ENCODE measurements around the gene FITM1. TPM values are rescaled to one million over a fixed set of nuclear protein-coding genes. Genes with fewer than 3 reads are reported as not detected.

The FITM1 gene
- polyA plus RNA-seq, 1 donor from 2014 or later = 0.88 TPM

GRCh38 chr14:24162093-24162492 lies 31.6 kb downstream of the FITM1 start (continued):
- no peak for TF ChIP-seq TAF1 (IDR thresholded peaks at IDR 0.05; ENCODE audit: low read depth)

- TF ChIP-seq RAD21 (conservative IDR thresholded peaks at IDR 0.05) (no peak), REST (IDR thresholded peaks at IDR 0.05; ENCODE audit: borderline replicate concordance) (no peak), EZH2 (IDR thresholded peaks at IDR 0.05; ENCODE audit: borderline replicate concordance, insufficient read depth, low read length, poor library complexity, severe bottlenecking) (no peak), TAF1 (IDR thresholded peaks at IDR 0.05; ENCODE audit: low read depth) (no peak), SMC3 (conservative IDR thresholded peaks at IDR 0.05; ENCODE audit: poor library complexity) (no peak), EP300 (conservative IDR thresholded peaks at IDR 0.05; ENCODE audit: poor library complexity, severe bottlenecking) (no peak), POLR2AphosphoS5 (IDR thresholded peaks at IDR 0.05) (no peak), MXI1 (conservative IDR thresholded peaks at IDR 0.05; ENCODE audit: poor library complexity, severe bottlenecking) (no peak), CTCF (IDR thresholded peaks at IDR 0.05; ENCODE audit: poor library complexity, severe bottlenecking) (no peak)
- H3K9me3 ChIP-seq (ENCODE audit: low read length) = no peaks in the 10 kb centered on the region
- no peak overlapping the region for H3K9ac ChIP-seq (ENCODE audit: low read length)
- H3K36me3 ChIP-seq (ENCODE audit: insufficient read depth, low read length) = no peaks in the 10 kb centered on the region
- H3K27me3 ChIP-seq (ENCODE audit: insufficient read depth, low read depth, low read length) = no peaks in the 10 kb centered on the region
- H4K20me1 ChIP-seq (ENCODE audit: insufficient read depth) = no peaks in the 10 kb centered on the region
- no peak overlapping the region for H3K4me3 ChIP-seq (ENCODE audit: low read length)
- no peak overlapping the region for H2AFZ ChIP-seq (ENCODE audit: low read depth, low read length)
- no peaks in the 10 kb centered on the region for H3K9me2 ChIP-seq (ENCODE audit: insufficient read depth, low read length)
- H3K79me2 ChIP-seq (replicated peaks; ENCODE audit: insufficient read depth, low read length) = no peaks in the 10 kb centered on the region
- no peaks in the 10 kb centered on the region for H3F3A ChIP-seq (ENCODE audit: insufficient read depth, low read length, poor library complexity, severe bottlenecking)
- no peak overlapping the region for H3K27ac ChIP-seq (ENCODE audit: low read length)
- H3K4me2 ChIP-seq (ENCODE audit: low read length) = no peak overlapping the region
Observed at GRCh38 chr14:24164518-24164991, 34.1 kb downstream of the FITM1 start.

- no peaks in the 10 kb centered on the region for H3K9me3 ChIP-seq (ENCODE audit: low read length)
- H3K36me3 ChIP-seq (ENCODE audit: insufficient read depth, low read length) = no peaks in the 10 kb centered on the region
- no peak overlapping the region for H3K27ac ChIP-seq (ENCODE audit: low read length)
- TF ChIP-seq POLR2AphosphoS5 (IDR thresholded peaks at IDR 0.05) = no peak
- no peak for TF ChIP-seq CTCF (IDR thresholded peaks at IDR 0.05; ENCODE audit: poor library complexity, severe bottlenecking)
- no peak for TF ChIP-seq TAF1 (IDR thresholded peaks at IDR 0.05; ENCODE audit: low read depth)
- no peak for TF ChIP-seq EZH2 (IDR thresholded peaks at IDR 0.05; ENCODE audit: borderline replicate concordance, insufficient read depth, low read length, poor library complexity, severe bottlenecking)
- no peak for TF ChIP-seq MXI1 (conservative IDR thresholded peaks at IDR 0.05; ENCODE audit: poor library complexity, severe bottlenecking)
- no peak for TF ChIP-seq SMC3 (conservative IDR thresholded peaks at IDR 0.05; ENCODE audit: poor library complexity)
- no peak for TF ChIP-seq RAD21 (conservative IDR thresholded peaks at IDR 0.05)
- no peak for TF ChIP-seq REST (IDR thresholded peaks at IDR 0.05; ENCODE audit: borderline replicate concordance)
- TF ChIP-seq EP300 (conservative IDR thresholded peaks at IDR 0.05; ENCODE audit: poor library complexity, severe bottlenecking) = no peak
- no peak overlapping the region for H2AFZ ChIP-seq (ENCODE audit: low read depth, low read length)
- H3K79me2 ChIP-seq (replicated peaks; ENCODE audit: insufficient read depth, low read length) = no peaks in the 10 kb centered on the region
- no peak overlapping the region for H3K4me2 ChIP-seq (ENCODE audit: low read length)
- H3K9ac ChIP-seq (ENCODE audit: low read length) = no peak overlapping the region
- H3K4me3 ChIP-seq (ENCODE audit: low read length) = no peak overlapping the region
- H3K27me3 ChIP-seq (ENCODE audit: insufficient read depth, low read depth, low read length) = no peaks in the 10 kb centered on the region
- H3F3A ChIP-seq (ENCODE audit: insufficient read depth, low read length, poor library complexity, severe bottlenecking) = no peaks in the 10 kb centered on the region
- H3K9me2 ChIP-seq (ENCODE audit: insufficient read depth, low read length) = no peaks in the 10 kb centered on the region
- H4K20me1 ChIP-seq (ENCODE audit: insufficient read depth) = no peaks in the 10 kb centered on the region
Observed at GRCh38 chr14:24165785-24166184, 35.3 kb downstream of the FITM1 start.

Measured in neural cell (in vitro differentiated cells).